ENCODE data around the gene ELFN2.

The ELFN2 gene

GRCh38 chr22:37334859-37335805 lies 92.1 kb downstream of the ELFN2 start:
- Histone ChIP-seq H3K79me2 (ENCODE audit: low read length) (no peaks in the 10 kb centered on the region), H3K9me2 (replicated peaks; ENCODE audit: insufficient read depth, low read length) (no peaks in the 10 kb centered on the region), H3K4me2 (ENCODE audit: low read depth, low read length) (no peak overlapping the region), H3K9ac (ENCODE audit: low read length) (no peak overlapping the region), H3K4me1 (ENCODE audit: low read length) (no peaks in the 10 kb centered on the region), H2AFZ (ENCODE audit: low read length) (no peak overlapping the region), H3K4me3 (ENCODE audit: low read length) (no peak overlapping the region), H4K20me1 (ENCODE audit: insufficient read depth, low read length) (no peaks in the 10 kb centered on the region), H3K27ac (ENCODE audit: low read length) (no peak overlapping the region), H3K27me3 (replicated peaks; ENCODE audit: insufficient read depth, low read length) (peaks cover 99% of the 10 kb centered on the region), H3F3A (ENCODE audit: insufficient read depth, low read length) (no peaks in the 10 kb centered on the region), H3K9me3 (replicated peaks; ENCODE audit: insufficient read depth, low read length) (no peaks in the 10 kb centered on the region), H3K36me3 (replicated peaks; ENCODE audit: insufficient read depth, low read length) (no peaks in the 10 kb centered on the region)
- TF ChIP-seq CTCF (IDR thresholded peaks at IDR 0.05; ENCODE audit: low read length), result no peak
- TF ChIP-seq EZH2phosphoT487 (IDR thresholded peaks at IDR 0.05; ENCODE audit: low read length), result no peak
- no peak for TF ChIP-seq EZH2 (optimal IDR thresholded peaks at IDR 0.05; ENCODE audit: low read depth, low read length)
- DNase-seq, result no peak

- H3K4me1 ChIP-seq (ENCODE audit: low read length), result no peaks in the 10 kb centered on the region
- no peak overlapping the region for H3K4me3 ChIP-seq (ENCODE audit: low read length)
These were observed 92.8 kb downstream of the ELFN2 start for GRCh38 chr22:37334461-37334858.

DNA sequence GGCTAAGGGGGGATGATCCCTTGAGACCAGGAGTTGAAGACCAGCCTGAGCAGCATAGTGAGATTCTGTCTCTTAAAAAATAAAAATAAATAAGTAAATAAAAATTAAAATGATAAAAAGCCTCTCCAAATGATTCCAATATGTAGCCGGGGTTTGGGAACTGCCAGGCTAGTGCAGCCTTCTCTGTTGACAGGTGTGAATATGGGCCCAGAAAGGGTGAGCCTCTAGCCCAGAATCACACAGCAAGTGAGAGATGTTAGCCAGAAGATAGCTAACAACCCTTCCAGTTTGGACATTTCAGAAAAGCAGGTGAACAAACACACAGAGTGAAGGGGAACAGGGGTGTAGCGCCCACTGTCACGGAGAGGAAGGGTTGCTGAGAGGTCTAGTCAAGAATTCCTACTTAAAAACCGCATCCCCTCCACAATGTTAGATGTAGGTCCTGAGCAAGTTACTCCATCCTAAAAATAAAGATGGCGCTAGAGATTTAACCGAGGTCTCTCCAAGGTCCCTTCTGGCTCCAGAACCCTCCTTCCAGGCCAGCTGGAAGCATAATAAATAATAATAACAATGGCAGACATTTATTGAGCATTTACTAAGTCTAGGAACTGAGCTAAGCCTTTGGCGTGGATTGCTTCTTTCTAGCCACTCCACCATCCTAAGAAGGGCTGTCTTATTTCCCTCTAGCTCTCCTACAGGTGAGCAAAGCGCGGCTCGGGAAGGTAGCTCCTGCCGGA lies 93.4 kb downstream of the ELFN2 start:
- no peak overlapping the region for H3K4me2 ChIP-seq (ENCODE audit: low read depth, low read length)

More at GRCh38 chr22:37334461-37334858, 92.8 kb downstream of the ELFN2 start:
- H3K9me2 ChIP-seq (replicated peaks; ENCODE audit: insufficient read depth, low read length), result no peaks in the 10 kb centered on the region
- H3K9ac ChIP-seq (ENCODE audit: low read length), result no peak overlapping the region
- no peak overlapping the region for H2AFZ ChIP-seq (ENCODE audit: low read length)
- H3K79me2 ChIP-seq (ENCODE audit: low read length), result no peaks in the 10 kb centered on the region
- no peak overlapping the region for H3K27ac ChIP-seq (ENCODE audit: low read length)
- H3K27me3 ChIP-seq (replicated peaks; ENCODE audit: insufficient read depth, low read length), result peaks cover 98% of the 10 kb centered on the region
- no peak for DNase-seq
- H3F3A ChIP-seq (ENCODE audit: insufficient read depth, low read length), result no peaks in the 10 kb centered on the region
- TF ChIP-seq EZH2phosphoT487 (IDR thresholded peaks at IDR 0.05; ENCODE audit: low read length) (no peak), EZH2 (optimal IDR thresholded peaks at IDR 0.05; ENCODE audit: low read depth, low read length) (no peak), CTCF (IDR thresholded peaks at IDR 0.05; ENCODE audit: low read length) (no peak)
- H3K9me3 ChIP-seq (replicated peaks; ENCODE audit: insufficient read depth, low read length), result no peaks in the 10 kb centered on the region
- H4K20me1 ChIP-seq (ENCODE audit: insufficient read depth, low read length), result no peaks in the 10 kb centered on the region
- H3K4me2 ChIP-seq (ENCODE audit: low read depth, low read length), result no peak overlapping the region
- H3K36me3 ChIP-seq (replicated peaks; ENCODE audit: insufficient read depth, low read length), result no peaks in the 10 kb centered on the region

More for the DNA sequence above, 93.4 kb downstream of the ELFN2 start:
- H3K27me3 ChIP-seq (replicated peaks; ENCODE audit: insufficient read depth, low read length), result peaks cover 98% of the 10 kb centered on the region
- no peaks in the 10 kb centered on the region for H3K36me3 ChIP-seq (replicated peaks; ENCODE audit: insufficient read depth, low read length)
- no peak overlapping the region for H2AFZ ChIP-seq (ENCODE audit: low read length)
- no peak overlapping the region for H3K9ac ChIP-seq (ENCODE audit: low read length)
- H3K27ac ChIP-seq (ENCODE audit: low read length), result no peak overlapping the region
- no peak overlapping the region for H3K4me3 ChIP-seq (ENCODE audit: low read length)
- no peaks in the 10 kb centered on the region for H3K79me2 ChIP-seq (ENCODE audit: low read length)
- H3K9me2 ChIP-seq (replicated peaks; ENCODE audit: insufficient read depth, low read length), result no peaks in the 10 kb centered on the region
- no peaks in the 10 kb centered on the region for H3K4me1 ChIP-seq (ENCODE audit: low read length)
- H3K9me3 ChIP-seq (replicated peaks; ENCODE audit: insufficient read depth, low read length), result no peaks in the 10 kb centered on the region
- no peak for DNase-seq
- TF ChIP-seq EZH2 (optimal IDR thresholded peaks at IDR 0.05; ENCODE audit: low read depth, low read length) (peak; percentile 25), EZH2phosphoT487 (IDR thresholded peaks at IDR 0.05; ENCODE audit: low read length) (no peak), CTCF (IDR thresholded peaks at IDR 0.05; ENCODE audit: low read length) (no peak)
- no peaks in the 10 kb centered on the region for H3F3A ChIP-seq (ENCODE audit: insufficient read depth, low read length)
- H4K20me1 ChIP-seq (ENCODE audit: insufficient read depth, low read length), result no peaks in the 10 kb centered on the region

Measured in MM.1S (cell line).